Measurements from ENCODE around the gene WDR1.

The WDR1 gene

GRCh38 chr4:10119773-10120172 lies 3.2 kb upstream of the WDR1 start:
- no peak overlapping the region for H3K4me3 ChIP-seq (ENCODE audit: low read depth, low read length)
- peaks cover 34% of the 10 kb centered on the region for H3K4me1 ChIP-seq (ENCODE audit: control insufficient read depth, insufficient read depth, low read length)
- H3K9me3 ChIP-seq (ENCODE audit: control insufficient read depth, insufficient read depth, low read depth, low read length): no peaks in the 10 kb centered on the region
- no peak overlapping the region for H3K27ac ChIP-seq (ENCODE audit: low read depth, low read length)
- peaks cover 13% of the 10 kb centered on the region for H3K36me3 ChIP-seq (ENCODE audit: control insufficient read depth, insufficient read depth, low read length)
- H3K9ac ChIP-seq (ENCODE audit: low read length): no peak overlapping the region
- H3K27me3 ChIP-seq (ENCODE audit: control insufficient read depth, insufficient read depth, low read length): no peaks in the 10 kb centered on the region

DNA sequence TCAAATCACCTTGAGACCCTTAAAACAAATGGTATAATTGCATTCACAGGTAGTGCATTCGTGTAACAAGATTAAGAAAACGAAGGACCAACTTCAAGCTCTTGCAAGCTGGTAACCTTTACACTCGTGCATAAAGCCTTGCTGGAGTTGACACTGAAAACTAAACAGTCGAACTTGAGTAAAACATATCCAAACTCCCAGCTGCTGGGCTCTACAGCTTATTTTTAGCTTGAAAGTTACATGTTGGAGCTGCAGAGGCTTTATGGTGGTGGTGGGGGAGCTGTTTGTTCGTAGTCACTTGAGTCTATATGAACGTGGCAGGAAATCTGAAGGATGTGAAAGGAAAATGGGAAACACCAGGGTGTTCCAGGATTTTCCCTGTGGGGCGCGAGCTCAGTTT lies 2.7 kb upstream of the WDR1 start:
- Histone ChIP-seq H3K27ac (ENCODE audit: low read depth, low read length) (no peak overlapping the region), H3K9me3 (ENCODE audit: control insufficient read depth, insufficient read depth, low read depth, low read length) (no peaks in the 10 kb centered on the region), H3K27me3 (ENCODE audit: control insufficient read depth, insufficient read depth, low read length) (no peaks in the 10 kb centered on the region), H3K36me3 (ENCODE audit: control insufficient read depth, insufficient read depth, low read length) (peaks cover 18% of the 10 kb centered on the region), H3K9ac (ENCODE audit: low read length) (no peak overlapping the region), H3K4me3 (ENCODE audit: low read depth, low read length) (no peak overlapping the region), H3K4me1 (ENCODE audit: control insufficient read depth, insufficient read depth, low read length) (peaks cover 39% of the 10 kb centered on the region)

- peaks cover 42% of the 10 kb centered on the region for H3K4me1 ChIP-seq (ENCODE audit: control insufficient read depth, insufficient read depth, low read length)
- H3K9me3 ChIP-seq (ENCODE audit: control insufficient read depth, insufficient read depth, low read depth, low read length): no peaks in the 10 kb centered on the region
- peak overlapping the region; percentile 97 for H3K4me3 ChIP-seq (ENCODE audit: low read depth, low read length)
- peaks cover 28% of the 10 kb centered on the region for H3K36me3 ChIP-seq (ENCODE audit: control insufficient read depth, insufficient read depth, low read length)
- peak overlapping the region; percentile 99; the same call in 1 of the 2 replicates for H3K27ac ChIP-seq (ENCODE audit: low read depth, low read length)
- peak overlapping the region; percentile 98 for H3K9ac ChIP-seq (ENCODE audit: low read length)
- no peaks in the 10 kb centered on the region for H3K27me3 ChIP-seq (ENCODE audit: control insufficient read depth, insufficient read depth, low read length)
Measured at GRCh38 chr4:10118048-10119004, 1.7 kb upstream of the WDR1 start.

DNA sequence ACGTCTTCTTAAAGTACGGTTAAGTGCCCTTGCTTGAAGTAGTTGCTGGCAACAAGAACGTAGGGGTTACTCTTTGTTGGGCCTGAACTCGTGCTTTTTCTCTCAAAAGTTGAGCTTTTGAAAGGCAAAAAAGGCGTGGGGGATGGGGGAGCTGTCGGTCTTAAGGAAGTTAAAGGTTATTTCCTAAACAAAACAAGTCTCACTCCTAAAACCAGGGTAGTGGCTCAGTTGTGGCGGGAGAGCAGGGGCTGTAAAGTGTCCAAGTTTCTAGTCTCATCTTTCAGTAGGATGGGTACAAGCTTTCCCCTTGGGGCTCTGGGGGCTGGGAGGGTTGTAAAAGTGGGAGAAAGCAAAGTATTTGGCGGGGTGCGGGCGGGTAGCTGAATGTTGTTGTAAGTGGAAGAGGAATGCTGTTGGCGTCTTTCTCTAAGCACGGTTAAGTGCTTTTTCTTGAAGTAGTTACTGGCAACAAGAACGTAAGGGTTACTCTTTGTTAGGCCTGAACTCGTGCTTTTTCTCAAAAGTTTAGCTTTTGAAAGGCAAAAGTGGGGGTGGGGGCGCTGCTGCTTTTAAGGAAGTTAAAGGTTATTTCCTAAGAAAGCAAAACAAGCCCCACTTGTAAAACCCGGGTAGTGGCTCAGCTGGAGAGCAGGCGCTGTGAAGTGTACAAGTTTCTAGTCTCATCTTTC lies 904 bp upstream of the WDR1 start:
- Histone ChIP-seq H3K9me3 (ENCODE audit: control insufficient read depth, insufficient read depth, low read depth, low read length) (no peaks in the 10 kb centered on the region), H3K4me1 (ENCODE audit: control insufficient read depth, insufficient read depth, low read length) (peaks cover 48% of the 10 kb centered on the region), H3K36me3 (ENCODE audit: control insufficient read depth, insufficient read depth, low read length) (peaks cover 36% of the 10 kb centered on the region), H3K27me3 (ENCODE audit: control insufficient read depth, insufficient read depth, low read length) (no peaks in the 10 kb centered on the region), H3K27ac (ENCODE audit: low read depth, low read length) (peak overlapping the region; percentile 99), H3K9ac (ENCODE audit: low read length) (peak overlapping the region; percentile 98), H3K4me3 (ENCODE audit: low read depth, low read length) (peak overlapping the region; percentile 97)

DNA sequence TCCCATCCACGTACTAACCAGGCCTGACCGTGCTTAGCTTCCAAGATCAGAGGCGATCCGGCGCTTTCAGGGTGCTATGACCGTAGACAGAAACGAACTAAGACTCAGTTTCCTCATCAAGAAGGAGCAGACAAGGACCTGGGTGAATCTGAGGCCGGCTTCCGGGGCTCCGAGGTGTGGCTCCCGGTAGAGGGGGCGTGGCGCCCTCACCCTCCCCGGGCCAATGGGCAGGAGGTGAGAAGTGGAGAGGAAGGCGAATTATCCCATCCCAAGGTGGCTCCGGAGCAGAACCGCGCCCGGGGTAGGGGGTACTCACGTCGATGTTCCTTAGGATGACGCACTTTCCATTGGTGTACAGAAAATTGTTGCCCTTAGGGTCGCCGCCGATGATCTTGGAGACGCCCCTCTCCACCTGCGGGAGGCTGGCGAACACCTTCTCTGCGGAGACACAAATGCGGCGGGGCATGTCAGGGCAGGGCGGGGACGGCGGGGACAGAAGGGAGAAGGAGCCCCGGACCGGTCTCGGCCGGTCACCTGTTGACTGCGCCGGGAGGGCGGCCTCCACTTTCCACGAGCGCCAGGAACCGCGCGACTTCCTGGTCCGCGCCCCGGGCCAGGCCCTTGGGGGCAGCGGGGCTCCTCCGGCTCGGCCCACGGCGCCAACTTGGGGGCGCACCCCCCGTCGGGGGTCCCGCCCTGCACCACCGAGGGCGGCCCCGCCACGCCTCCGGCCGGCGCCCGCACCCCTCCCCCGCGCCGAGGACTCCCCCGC lies 616 bp downstream of the WDR1 start:
- peak overlapping the region; percentile 97 for H3K4me3 ChIP-seq (ENCODE audit: low read depth, low read length)
- no peaks in the 10 kb centered on the region for H3K27me3 ChIP-seq (ENCODE audit: control insufficient read depth, insufficient read depth, low read length)
- peaks cover 63% of the 10 kb centered on the region for H3K4me1 ChIP-seq (ENCODE audit: control insufficient read depth, insufficient read depth, low read length)
- H3K27ac ChIP-seq (ENCODE audit: low read depth, low read length): peak overlapping the region; percentile 93
- H3K9me3 ChIP-seq (ENCODE audit: control insufficient read depth, insufficient read depth, low read depth, low read length): no peaks in the 10 kb centered on the region
- peaks cover 51% of the 10 kb centered on the region for H3K36me3 ChIP-seq (ENCODE audit: control insufficient read depth, insufficient read depth, low read length)
- peak overlapping the region; percentile 97 for H3K9ac ChIP-seq (ENCODE audit: low read length)

DNA sequence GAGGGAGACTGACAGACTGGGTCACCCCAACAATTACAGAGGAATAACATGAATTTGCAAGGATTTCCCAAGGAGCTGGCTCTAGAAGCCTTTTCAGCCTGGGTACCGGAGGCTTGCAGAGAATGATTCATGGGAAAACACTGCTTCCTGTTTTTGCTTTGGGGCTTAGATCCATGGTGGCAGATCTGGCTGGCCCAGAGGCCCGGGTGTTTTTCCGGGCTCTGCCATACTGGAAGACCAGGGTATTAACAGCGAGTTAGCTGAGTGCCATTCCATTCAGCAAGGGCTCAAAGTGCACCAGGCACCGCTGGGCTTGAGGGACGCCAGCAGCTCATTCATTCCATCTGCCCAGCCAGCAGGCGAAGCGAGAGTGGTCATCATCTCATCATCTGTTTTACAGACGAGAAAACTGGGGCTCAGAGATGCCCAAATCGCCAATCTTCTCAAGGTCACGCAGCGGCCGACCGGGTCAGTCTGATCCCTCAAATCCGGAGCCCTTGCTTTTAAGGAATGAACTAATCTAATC lies 1.3 kb downstream of the WDR1 start:
- H3K27ac ChIP-seq (ENCODE audit: low read depth, low read length): peak overlapping the region; percentile 93
- H3K27me3 ChIP-seq (ENCODE audit: control insufficient read depth, insufficient read depth, low read length): no peaks in the 10 kb centered on the region
- H3K4me3 ChIP-seq (ENCODE audit: low read depth, low read length): peak overlapping the region; percentile 97
- peaks cover 66% of the 10 kb centered on the region for H3K4me1 ChIP-seq (ENCODE audit: control insufficient read depth, insufficient read depth, low read length)
- H3K9ac ChIP-seq (ENCODE audit: low read length): peak overlapping the region; percentile 97
- H3K36me3 ChIP-seq (ENCODE audit: control insufficient read depth, insufficient read depth, low read length): peaks cover 57% of the 10 kb centered on the region
- H3K9me3 ChIP-seq (ENCODE audit: control insufficient read depth, insufficient read depth, low read depth, low read length): no peaks in the 10 kb centered on the region

GRCh38 chr4:10114607-10115006 lies 2.0 kb downstream of the WDR1 start:
- H3K9ac ChIP-seq (ENCODE audit: low read length): peak overlapping the region; percentile 97
- no peak overlapping the region for H3K27ac ChIP-seq (ENCODE audit: low read depth, low read length)
- H3K9me3 ChIP-seq (ENCODE audit: control insufficient read depth, insufficient read depth, low read depth, low read length): no peaks in the 10 kb centered on the region
- peak overlapping the region; percentile 97; the same call in 1 of the 2 replicates for H3K4me3 ChIP-seq (ENCODE audit: low read depth, low read length)
- H3K27me3 ChIP-seq (ENCODE audit: control insufficient read depth, insufficient read depth, low read length): no peaks in the 10 kb centered on the region
- peaks cover 65% of the 10 kb centered on the region for H3K36me3 ChIP-seq (ENCODE audit: control insufficient read depth, insufficient read depth, low read length)
- H3K4me1 ChIP-seq (ENCODE audit: control insufficient read depth, insufficient read depth, low read length): peaks cover 72% of the 10 kb centered on the region

DNA sequence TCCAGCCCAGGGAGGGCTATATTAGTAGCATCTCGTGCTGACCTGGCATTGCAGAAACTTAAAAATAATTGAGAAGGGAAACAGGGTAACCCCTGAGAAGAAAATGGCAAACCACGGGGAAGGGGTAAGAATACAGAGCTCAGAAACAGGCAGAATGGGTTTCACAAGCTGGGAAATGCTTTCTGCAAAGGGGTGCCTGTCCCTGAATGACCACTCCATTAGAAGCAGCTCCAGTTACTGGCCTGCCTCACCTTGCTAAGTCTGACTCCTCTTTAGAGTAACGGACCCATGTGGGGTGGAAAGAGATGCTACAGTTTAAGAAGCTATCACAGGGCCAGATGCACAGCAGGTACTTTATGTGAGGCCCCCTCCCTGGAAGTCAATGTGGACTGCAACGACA lies 2.5 kb downstream of the WDR1 start:
- Histone ChIP-seq H3K4me1 (ENCODE audit: control insufficient read depth, insufficient read depth, low read length) (peaks cover 77% of the 10 kb centered on the region), H3K27ac (ENCODE audit: low read depth, low read length) (no peak overlapping the region), H3K27me3 (ENCODE audit: control insufficient read depth, insufficient read depth, low read length) (no peaks in the 10 kb centered on the region), H3K36me3 (ENCODE audit: control insufficient read depth, insufficient read depth, low read length) (peaks cover 69% of the 10 kb centered on the region), H3K9ac (ENCODE audit: low read length) (no peak overlapping the region), H3K9me3 (ENCODE audit: control insufficient read depth, insufficient read depth, low read depth, low read length) (no peaks in the 10 kb centered on the region), H3K4me3 (ENCODE audit: low read depth, low read length) (no peak overlapping the region; the same call in 1 of the 2 replicates)

DNA sequence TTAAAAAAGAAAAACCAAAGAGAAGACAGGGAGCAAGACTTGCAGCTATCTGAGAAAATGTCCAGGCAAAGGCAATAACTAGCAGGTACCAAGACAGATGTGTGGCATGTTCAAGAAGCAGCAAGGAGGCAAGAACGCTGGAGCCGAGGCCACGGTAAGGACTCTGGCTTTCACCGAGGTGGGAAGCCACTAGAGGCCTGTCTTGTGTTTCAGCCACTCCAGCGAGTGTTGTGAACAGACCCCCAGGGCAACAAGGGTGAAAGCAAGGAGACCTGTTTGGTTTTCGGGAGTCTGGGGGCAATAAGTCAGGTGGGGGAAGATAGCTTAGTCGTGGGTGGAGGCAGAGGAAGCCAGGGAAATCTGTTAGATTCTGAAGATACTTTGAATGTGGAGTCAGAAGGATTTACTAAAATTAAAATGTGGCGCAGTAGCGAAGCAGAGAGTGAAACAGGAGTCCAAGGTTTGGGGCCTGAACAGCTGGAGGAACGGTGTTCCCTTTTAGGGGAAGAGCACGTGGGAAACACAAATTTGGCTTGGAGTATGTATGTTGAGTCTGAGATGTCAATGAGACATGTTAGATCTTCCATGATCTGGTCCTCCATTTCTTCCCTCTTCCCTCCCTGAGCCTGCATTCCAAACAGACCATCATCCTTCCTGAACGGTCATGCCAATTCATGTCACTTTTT lies 3.1 kb downstream of the WDR1 start:
- Histone ChIP-seq H3K4me3 (ENCODE audit: low read depth, low read length) (no peak overlapping the region), H3K9ac (ENCODE audit: low read length) (no peak overlapping the region), H3K4me1 (ENCODE audit: control insufficient read depth, insufficient read depth, low read length) (peaks cover 77% of the 10 kb centered on the region), H3K27me3 (ENCODE audit: control insufficient read depth, insufficient read depth, low read length) (no peaks in the 10 kb centered on the region), H3K27ac (ENCODE audit: low read depth, low read length) (no peak overlapping the region), H3K36me3 (ENCODE audit: control insufficient read depth, insufficient read depth, low read length) (peaks cover 76% of the 10 kb centered on the region), H3K9me3 (ENCODE audit: control insufficient read depth, insufficient read depth, low read depth, low read length) (no peaks in the 10 kb centered on the region)

DNA sequence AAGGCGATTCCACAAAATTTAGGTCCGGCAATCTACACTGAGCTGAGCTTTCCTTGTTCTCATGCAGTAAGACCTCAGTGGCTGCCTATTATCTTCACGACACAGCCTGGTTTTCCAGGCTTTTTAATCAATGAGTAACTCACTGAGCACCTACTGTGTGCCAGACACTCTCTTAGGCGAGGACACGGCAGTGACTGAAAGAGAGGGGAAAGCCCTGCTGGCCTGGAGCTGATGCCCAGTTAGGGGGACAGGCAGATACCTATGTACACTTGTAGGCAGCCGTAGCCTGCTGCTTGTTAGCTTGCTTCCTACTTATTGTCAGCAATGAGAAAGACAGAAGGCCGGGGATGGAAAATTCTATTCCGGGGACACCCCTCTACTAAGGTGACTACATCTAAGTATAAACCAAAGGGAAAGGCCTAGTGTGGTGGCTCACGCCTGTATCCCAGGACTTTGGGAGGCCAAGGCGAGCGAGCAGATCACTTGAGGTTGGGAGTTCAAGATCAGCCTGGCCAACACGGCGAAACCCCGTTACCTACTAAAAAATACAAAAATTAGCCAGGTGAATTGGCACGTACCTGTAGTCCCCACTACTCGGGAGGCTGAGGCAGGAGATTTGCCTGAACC lies 3.8 kb downstream of the WDR1 start:
- Histone ChIP-seq H3K9ac (ENCODE audit: low read length) (no peak overlapping the region), H3K36me3 (ENCODE audit: control insufficient read depth, insufficient read depth, low read length) (peaks cover 83% of the 10 kb centered on the region), H3K4me1 (ENCODE audit: control insufficient read depth, insufficient read depth, low read length) (peaks cover 77% of the 10 kb centered on the region), H3K27ac (ENCODE audit: low read depth, low read length) (no peak overlapping the region), H3K4me3 (ENCODE audit: low read depth, low read length) (no peak overlapping the region), H3K27me3 (ENCODE audit: control insufficient read depth, insufficient read depth, low read length) (no peaks in the 10 kb centered on the region), H3K9me3 (ENCODE audit: control insufficient read depth, insufficient read depth, low read depth, low read length) (no peaks in the 10 kb centered on the region)

Measured in HUES6 (cell line).